DLD1 (cell line): ENCODE results near the gene NYAP2.

Experiments used
- in situ Hi-C: cut with HindIII; loops from 2 replicates; pipeline ENCODE4 v1.10.0; 2017; ENCODE audit warnings: low sequenced_read_pairs

NYAP2 gene

GRCh38 chr2:225691711-225692110 is 292.2 kb downstream of the NYAP2 start:
- in situ Hi-C loops: no loop called here

DNA sequence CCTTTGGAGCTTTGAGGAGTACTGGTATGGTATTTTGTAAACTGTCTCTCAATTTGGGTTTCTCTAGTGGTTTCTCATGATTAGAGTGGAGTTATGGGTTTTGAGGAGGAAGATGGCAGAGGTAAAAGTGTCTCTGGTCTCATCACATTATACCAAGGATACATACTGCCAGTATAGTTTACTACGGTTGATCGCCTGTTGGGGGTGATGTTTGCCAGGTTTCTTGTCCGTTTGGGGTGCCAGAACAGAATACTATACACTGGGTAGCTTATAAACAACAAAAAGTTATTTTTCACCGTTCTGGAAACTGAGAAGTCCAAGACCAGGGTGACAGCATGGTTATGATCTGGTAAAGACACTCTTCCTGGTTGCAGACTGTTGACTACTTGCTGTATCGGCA is 293.7 kb downstream of the NYAP2 start:
- in situ Hi-C loops: no loop called here

GRCh38 chr2:225694664-225695063 is 295.2 kb downstream of the NYAP2 start:
- in situ Hi-C loops: no loop called here

GRCh38 chr2:225697936-225698335 is 298.4 kb downstream of the NYAP2 start:
- in situ Hi-C loops: no loop called here
